Peyer's patch (tissue), 4 donors: Measurements from ENCODE around the gene MCF2L2. TPM values are rescaled to one million over a fixed set of nuclear protein-coding genes. Genes with fewer than 3 reads are reported as not detected.

Experiments used
- DNase-seq, 3 donors: peaks; one replicate each; pipeline ENCODE4 v3.0.0-alpha.2; 2017 to 2019
- H3K27ac ChIP-seq, 4 donors: fragments of 200-600 bp; sonication (generic); one replicate each; pipeline ENCODE4 v1.5.1; 2016 to 2019
- H3K27me3 ChIP-seq, 2 donors: fragments of 200-600 bp; sonication (generic); one replicate each; pipeline ENCODE4 v1.5.1; 2019
- H3K36me3 ChIP-seq, 3 donors: fragments of 200-600 bp; sonication (generic); one replicate each; pipeline ENCODE4 v1.5.1; 2016 to 2019
- H3K4me1 ChIP-seq, 4 donors: fragments of 200-600 bp; sonication (generic); one replicate each; pipeline ENCODE4 v1.5.1; 2016 to 2019
- H3K4me3 ChIP-seq, 4 donors: fragments of 200-600 bp; sonication (generic); 1 replicate in 3 of 4; 2 replicates in 1 of 4; pipeline ENCODE4 v1.5.1; 2016 to 2019; ENCODE audit warnings: mild to moderate bottlenecking in 1 of 4
- H3K9me3 ChIP-seq, 4 donors: fragments of 200-600 bp; sonication (generic); one replicate each; pipeline ENCODE4 v1.5.1; 2016 to 2019; ENCODE audit warnings: mild to moderate bottlenecking in 1 of 4
- CTCF ChIP-seq, 6 experiments: fragments of 450-650 bp in 4 of 6; fragments of 200-600 bp in 2 of 6; sonication (generic) in 1 of 6; IDR thresholded peaks; one replicate each; pipeline ENCODE4 v1.5.1; 2017 to 2019; ENCODE audit warnings: antibody characterized with exemption in 6 of 6, mild to moderate bottlenecking in 3 of 6, moderate library complexity in 1 of 6
- POLR2A ChIP-seq, 2 donors: fragments of 450-650 bp; IDR thresholded peaks; one replicate each; pipeline ENCODE4 v1.5.1; 2017; ENCODE audit warnings: antibody characterized with exemption in 2 of 2, mild to moderate bottlenecking in 2 of 2, moderate library complexity in 2 of 2
- total RNA-seq, 4 donors: library from RNA; depleted of rRNA; stranded (reverse); fragments of >200 nt; gene quantifications; one replicate each; pipeline ENCODE4 v1.1.0, GENCODE V29; 2016

MCF2L2 gene
- total RNA-seq, 4 donors from 2014 or later: 0.67 to 12.4 (median 1.1) TPM

DNA sequence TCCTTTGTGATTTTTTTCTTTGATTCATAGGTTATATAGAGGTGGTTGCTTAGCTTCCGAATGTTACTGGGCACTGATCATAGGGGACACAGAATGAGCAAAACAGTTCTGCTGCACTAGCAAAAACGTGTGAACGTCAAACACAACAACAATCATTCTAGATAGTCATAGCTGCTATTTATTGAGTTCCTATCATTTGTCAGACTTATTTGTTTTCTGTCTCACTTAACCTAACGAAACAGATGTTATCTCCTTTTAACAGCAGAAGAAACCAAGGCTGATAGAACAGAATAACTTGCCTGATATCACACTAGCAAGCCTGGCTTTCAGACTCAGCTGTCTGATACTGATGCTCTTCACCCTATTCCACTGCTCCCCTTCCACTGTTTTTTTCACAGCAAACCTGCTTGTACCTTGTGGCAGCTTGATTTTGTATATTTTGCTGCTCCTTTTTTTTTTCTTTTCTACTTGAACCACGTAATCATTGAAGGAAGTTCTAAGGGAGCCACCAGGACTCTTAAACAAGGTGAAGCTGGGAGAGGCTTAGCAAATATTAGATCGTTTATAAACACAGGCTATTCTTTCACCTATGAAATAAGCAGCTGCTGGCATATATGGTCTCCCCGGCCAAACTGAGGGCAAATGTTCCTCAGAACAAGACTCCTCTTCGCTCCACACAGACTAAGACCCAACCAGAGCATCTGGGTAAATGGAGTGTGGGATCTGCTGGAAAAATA is 78.8 kb downstream of the MCF2L2 start:
- no peak overlapping the region for H3K4me3 ChIP-seq
- no peak for DNase-seq
- no peak for TF ChIP-seq POLR2A (IDR thresholded peaks at IDR 0.05)
- TF ChIP-seq CTCF (IDR thresholded peaks at IDR 0.05): no peak
- peak overlapping the region in 3 of 4 donors; percentile 1 to 59 (median 16) for H3K27ac ChIP-seq
- H3K9me3 ChIP-seq: no peaks in the 10 kb centered on the region
- no peaks in the 10 kb centered on the region for H3K36me3 ChIP-seq
- H3K4me1 ChIP-seq: no peaks in the 10 kb centered on the region
- no peaks in the 10 kb centered on the region for H3K27me3 ChIP-seq

- no peaks in the 10 kb centered on the region for H3K9me3 ChIP-seq
- TF ChIP-seq CTCF (IDR thresholded peaks at IDR 0.05) (no peak), POLR2A (IDR thresholded peaks at IDR 0.05) (no peak)
- no peak for DNase-seq
These were observed 85.6 kb downstream of the MCF2L2 start for GRCh38 chr3:183342824-183343223.

GRCh38 chr3:183341545-183342288 is 86.7 kb downstream of the MCF2L2 start:
- no peak overlapping the region for H3K27ac ChIP-seq
- H3K27me3 ChIP-seq: no peaks in the 10 kb centered on the region
- H3K4me1 ChIP-seq: no peaks in the 10 kb centered on the region
- TF ChIP-seq POLR2A (IDR thresholded peaks at IDR 0.05): no peak
- TF ChIP-seq CTCF (IDR thresholded peaks at IDR 0.05): no peak
- DNase-seq: no peak
- no peaks in the 10 kb centered on the region for H3K36me3 ChIP-seq
- no peaks in the 10 kb centered on the region for H3K9me3 ChIP-seq
- H3K4me3 ChIP-seq: no peak overlapping the region

More at GRCh38 chr3:183342824-183343223, 85.6 kb downstream of the MCF2L2 start:
- no peak overlapping the region for H3K27ac ChIP-seq
- H3K4me1 ChIP-seq: no peaks in the 10 kb centered on the region
- H3K4me3 ChIP-seq: no peak overlapping the region
- H3K27me3 ChIP-seq: no peaks in the 10 kb centered on the region
- no peaks in the 10 kb centered on the region for H3K36me3 ChIP-seq

GRCh38 chr3:183340222-183340621 is 88.2 kb downstream of the MCF2L2 start:
- TF ChIP-seq CTCF (IDR thresholded peaks at IDR 0.05) (no peak), POLR2A (IDR thresholded peaks at IDR 0.05) (no peak)
- no peak for DNase-seq
- Histone ChIP-seq H3K4me3 (no peak overlapping the region), H3K9me3 (no peaks in the 10 kb centered on the region), H3K27me3 (no peaks in the 10 kb centered on the region), H3K27ac (no peak overlapping the region), H3K36me3 (no peaks in the 10 kb centered on the region), H3K4me1 (no peaks in the 10 kb centered on the region)

- DNase-seq: no peak
- no peaks in the 10 kb centered on the region for H3K9me3 ChIP-seq
- H3K27ac ChIP-seq: no peak overlapping the region
- no peak overlapping the region for H3K4me3 ChIP-seq
- no peaks in the 10 kb centered on the region for H3K27me3 ChIP-seq
- no peaks in the 10 kb centered on the region for H3K4me1 ChIP-seq
- TF ChIP-seq POLR2A (IDR thresholded peaks at IDR 0.05): no peak
- no peak for TF ChIP-seq CTCF (IDR thresholded peaks at IDR 0.05)
- H3K36me3 ChIP-seq: no peaks in the 10 kb centered on the region
These were observed 88.8 kb downstream of the MCF2L2 start for GRCh38 chr3:183339461-183340086.
